Activated T-helper 2 cell treated with anti-CD3 and anti-CD28 coated beads, Interferon-gamma antibody, Interleukin-2, Interleukin-4, amounts not matched to agents 10 μg/mL and 5 μg/mL and 100 μg/mL, durations not matched to agents 14 hours and 24 hours and 36 hours (primary cell): ENCODE data around the gene TSPEAR. TPM values are rescaled to one million over a fixed set of nuclear protein-coding genes. Genes with fewer than 3 reads are reported as not detected.

ENCODE experiments used
- DNase-seq: peaks from one replicate; pipeline ENCODE4 v3.0.0; 2021; ENCODE audit warnings: low spot score
- H3K27ac Mint-ChIP-seq: one replicate; pipeline ENCODE4 v1.8.0; 2021; ENCODE audit warnings: mixed read lengths
- H3K27me3 Mint-ChIP-seq: one replicate; pipeline ENCODE4 v1.8.0; 2021; ENCODE audit warnings: low read depth, mixed read lengths
- H3K36me3 Mint-ChIP-seq: one replicate; pipeline ENCODE4 v1.8.0; 2021; ENCODE audit warnings: low read depth, mixed read lengths
- H3K4me1 Mint-ChIP-seq: one replicate; pipeline ENCODE4 v1.8.0; 2021; ENCODE audit warnings: low read depth, mixed read lengths
- H3K4me3 Mint-ChIP-seq: one replicate; pipeline ENCODE4 v1.8.0; 2021; ENCODE audit warnings: low read depth, mild to moderate bottlenecking, moderate library complexity, mixed read lengths
- H3K9me3 Mint-ChIP-seq: one replicate; pipeline ENCODE4 v1.8.0; 2021; ENCODE audit warnings: mixed read lengths
- intact Hi-C: fragments of 100-400 bp; cut with micrococcal nuclease; formaldehyde crosslinking; loops from one replicate; pipeline ENCODE4 v1.15.1; 2023
- total RNA-seq: library from RNA; stranded (reverse); gene quantifications from 2 replicates; pipeline ENCODE4 v1.2.3, GENCODE V29; 2022

Gene TSPEAR
- total RNA-seq, 1 donor from 2014 or later = not detected

DNA sequence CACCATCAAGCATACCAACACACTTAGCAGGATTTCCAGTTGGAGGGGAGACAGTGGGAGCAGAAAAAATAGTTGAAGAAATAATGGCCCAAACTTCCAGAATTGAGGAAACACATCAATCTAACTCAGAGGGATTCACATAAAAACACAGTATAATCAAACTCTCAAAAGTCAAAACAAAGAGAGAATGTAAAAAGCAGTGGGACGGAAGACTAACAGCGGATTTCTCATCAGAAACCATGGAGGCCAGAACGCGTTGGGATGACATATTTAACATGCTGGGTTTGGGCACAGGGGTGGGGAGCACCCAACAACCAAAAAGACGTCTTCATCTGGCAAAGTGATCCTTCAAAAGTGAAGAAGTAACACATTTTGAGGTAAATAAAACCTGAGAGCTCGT is 91.5 kb downstream of the TSPEAR start:
- Mint-ChIP-seq H3K27ac (no peak overlapping the region), H3K9me3 (peaks cover 53% of the 10 kb centered on the region), H3K4me3 (no peak overlapping the region), H3K27me3 (peaks cover 4% of the 10 kb centered on the region), H3K4me1 (peaks cover 8% of the 10 kb centered on the region), H3K36me3 (peaks cover 22% of the 10 kb centered on the region)
- intact Hi-C loops = no loop called here
- DNase-seq = no peak

DNA sequence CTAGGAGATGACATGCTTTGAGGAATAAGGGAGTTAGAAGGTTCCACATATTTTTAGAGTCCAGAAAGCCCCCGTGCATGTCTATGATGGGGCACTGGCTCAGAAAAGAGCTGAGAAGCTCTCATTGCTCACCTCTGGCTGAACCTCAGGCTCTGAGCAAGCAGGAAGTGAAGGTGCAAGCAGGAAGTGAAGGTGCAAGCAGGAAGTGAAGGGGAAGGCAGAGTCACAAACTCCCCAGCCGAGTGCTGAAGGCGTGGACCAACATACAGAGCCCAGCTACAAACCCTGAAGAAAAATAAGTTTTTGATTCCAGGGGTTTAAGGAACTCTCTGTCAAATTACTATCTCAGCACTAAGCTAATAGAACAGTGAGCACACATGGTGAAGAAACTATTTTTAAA is 92.5 kb downstream of the TSPEAR start:
- H3K36me3 Mint-ChIP-seq = peaks cover 22% of the 10 kb centered on the region
- H3K9me3 Mint-ChIP-seq = peaks cover 43% of the 10 kb centered on the region
- H3K27me3 Mint-ChIP-seq = peaks cover under 1% of the 10 kb centered on the region
- H3K4me3 Mint-ChIP-seq = peak overlapping the region; percentile 2
- peak; percentile 34 for DNase-seq
- peaks cover 8% of the 10 kb centered on the region for H3K4me1 Mint-ChIP-seq
- intact Hi-C loops = no loop called here
- H3K27ac Mint-ChIP-seq = peak overlapping the region; percentile 70

DNA sequence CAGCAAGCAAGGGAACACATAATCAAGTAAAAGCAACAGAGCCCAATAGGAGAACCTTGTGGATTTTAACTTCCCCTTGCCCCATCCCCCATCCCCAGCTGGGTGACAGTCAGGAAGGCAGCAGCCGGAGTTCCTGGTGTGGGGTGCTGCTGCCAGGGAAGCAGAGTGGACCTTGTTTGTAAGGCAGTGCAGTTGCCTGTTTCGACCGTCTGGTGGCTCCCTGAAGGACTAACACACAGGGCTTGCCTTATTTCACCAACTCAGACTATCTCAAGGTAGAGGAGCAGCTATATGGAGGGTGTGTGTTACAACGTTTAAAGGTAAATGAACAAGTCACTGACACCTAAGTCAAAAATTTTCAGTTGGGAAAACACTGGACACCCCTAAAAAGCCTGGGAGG is 92.9 kb downstream of the TSPEAR start:
- DNase-seq = no peak
- peaks cover 39% of the 10 kb centered on the region for H3K9me3 Mint-ChIP-seq
- peak overlapping the region; percentile 70 for H3K27ac Mint-ChIP-seq
- no peak overlapping the region for H3K4me3 Mint-ChIP-seq
- intact Hi-C loops = no loop called here
- H3K4me1 Mint-ChIP-seq = peaks cover 8% of the 10 kb centered on the region
- no peaks in the 10 kb centered on the region for H3K27me3 Mint-ChIP-seq
- H3K36me3 Mint-ChIP-seq = peaks cover 22% of the 10 kb centered on the region

DNA sequence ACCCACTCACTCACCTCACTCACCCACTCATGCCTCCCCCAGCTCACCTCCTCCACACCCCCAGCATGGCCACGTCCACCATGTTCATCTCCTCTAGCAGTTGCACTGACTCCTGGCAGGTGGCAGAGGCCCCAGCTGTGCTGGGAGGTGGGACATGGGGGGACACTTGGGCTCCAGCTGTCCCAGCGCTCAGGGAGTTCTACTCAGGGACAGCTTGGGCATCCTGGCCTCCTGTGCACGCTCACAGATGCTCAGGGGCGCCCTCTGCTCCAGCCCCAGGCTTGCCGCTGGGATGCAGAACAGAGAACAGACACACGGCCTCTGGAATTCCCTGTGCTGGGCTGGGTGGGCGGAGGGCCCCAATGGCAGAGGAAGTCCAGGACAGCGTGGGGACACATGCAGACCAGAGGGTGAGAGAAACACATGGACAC is 94.3 kb downstream of the TSPEAR start:
- DNase-seq = no peak
- peaks cover 22% of the 10 kb centered on the region for H3K36me3 Mint-ChIP-seq
- peaks cover 8% of the 10 kb centered on the region for H3K4me1 Mint-ChIP-seq
- no peak overlapping the region for H3K27ac Mint-ChIP-seq
- no peaks in the 10 kb centered on the region for H3K27me3 Mint-ChIP-seq
- H3K4me3 Mint-ChIP-seq = no peak overlapping the region
- H3K9me3 Mint-ChIP-seq = peaks cover 30% of the 10 kb centered on the region
- intact Hi-C loops = no loop called here

DNA sequence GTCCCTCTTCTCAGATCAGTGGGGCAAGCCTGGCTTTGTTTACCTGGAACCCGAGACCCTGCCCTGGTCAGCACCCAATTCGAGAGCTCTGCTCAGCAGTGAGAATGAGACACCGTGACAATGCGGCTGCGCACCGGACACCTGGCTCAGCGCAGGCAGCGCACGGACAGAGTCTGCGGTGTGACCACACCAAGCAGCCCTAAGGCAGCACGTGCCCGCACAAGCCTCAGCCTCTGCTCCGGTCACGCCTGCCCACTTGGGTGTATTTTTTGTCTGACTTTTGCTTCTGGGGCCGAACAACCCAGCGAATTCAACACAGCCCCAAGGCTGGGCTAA is 94.8 kb downstream of the TSPEAR start:
- Mint-ChIP-seq H3K4me1 (peaks cover 8% of the 10 kb centered on the region), H3K27me3 (no peaks in the 10 kb centered on the region), H3K9me3 (peaks cover 31% of the 10 kb centered on the region), H3K36me3 (peaks cover 22% of the 10 kb centered on the region), H3K27ac (no peak overlapping the region), H3K4me3 (no peak overlapping the region)
- intact Hi-C loops = no loop called here
- DNase-seq = no peak

DNA sequence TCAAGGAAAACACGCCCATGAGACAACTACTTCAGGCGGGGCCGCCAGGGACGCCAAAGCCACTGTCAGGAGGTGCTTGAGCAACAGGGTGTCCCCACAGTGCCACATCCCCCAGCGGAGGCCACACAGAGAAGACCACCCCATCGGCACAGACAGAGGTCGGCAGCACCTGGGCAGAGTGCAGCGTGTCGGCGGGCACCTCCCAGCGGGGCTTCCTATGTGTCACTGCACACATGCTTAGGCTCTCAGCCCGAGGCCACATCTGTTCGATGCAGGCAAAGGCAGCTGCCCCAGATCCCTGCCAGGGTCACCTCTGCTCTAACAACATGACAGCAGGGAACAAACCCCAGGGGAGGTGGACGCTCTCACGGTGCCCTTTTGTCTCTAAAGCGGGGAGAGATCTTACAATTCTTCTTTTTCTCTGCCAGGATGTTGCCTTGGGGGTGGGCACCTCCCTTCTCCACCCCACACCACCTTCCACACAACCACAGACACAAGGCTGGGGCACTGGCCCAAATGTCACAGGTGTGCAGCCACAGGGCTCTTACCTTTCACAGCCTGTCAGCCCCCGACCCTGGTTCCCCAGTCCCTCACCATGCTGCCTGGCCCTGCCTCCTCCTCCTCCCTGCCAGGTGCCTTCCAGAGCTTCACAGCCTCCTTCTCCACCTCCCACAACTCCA is 95.3 kb downstream of the TSPEAR start:
- DNase-seq = no peak
- Mint-ChIP-seq H3K27me3 (no peaks in the 10 kb centered on the region), H3K27ac (no peak overlapping the region), H3K4me1 (peaks cover 8% of the 10 kb centered on the region), H3K9me3 (peaks cover 36% of the 10 kb centered on the region), H3K36me3 (peaks cover 22% of the 10 kb centered on the region), H3K4me3 (no peak overlapping the region)
- intact Hi-C loops = no loop called here

DNA sequence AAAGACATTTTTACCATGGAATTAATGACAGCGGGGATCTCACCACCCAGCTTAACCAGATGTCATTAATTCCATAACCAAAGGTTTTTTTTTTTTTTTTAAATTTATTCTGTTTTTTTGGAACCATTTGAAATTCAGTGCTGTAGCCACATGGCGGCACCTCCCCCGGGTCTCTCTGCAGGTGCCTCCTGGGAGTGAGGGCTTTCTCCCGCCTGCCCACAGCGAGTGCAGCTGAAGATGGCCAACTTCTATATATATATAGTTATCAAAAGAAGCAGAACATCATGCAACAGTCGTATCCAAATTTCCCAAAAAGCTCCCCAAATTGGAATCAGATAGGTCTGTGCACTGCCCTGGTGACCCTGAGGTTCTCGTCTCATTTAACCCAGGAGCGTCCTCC is 95.9 kb downstream of the TSPEAR start:
- Mint-ChIP-seq H3K36me3 (peaks cover 17% of the 10 kb centered on the region), H3K4me3 (no peak overlapping the region), H3K27me3 (no peaks in the 10 kb centered on the region), H3K4me1 (peaks cover 8% of the 10 kb centered on the region), H3K27ac (no peak overlapping the region), H3K9me3 (peaks cover 37% of the 10 kb centered on the region)
- DNase-seq = no peak
- intact Hi-C loops = no loop called here

DNA sequence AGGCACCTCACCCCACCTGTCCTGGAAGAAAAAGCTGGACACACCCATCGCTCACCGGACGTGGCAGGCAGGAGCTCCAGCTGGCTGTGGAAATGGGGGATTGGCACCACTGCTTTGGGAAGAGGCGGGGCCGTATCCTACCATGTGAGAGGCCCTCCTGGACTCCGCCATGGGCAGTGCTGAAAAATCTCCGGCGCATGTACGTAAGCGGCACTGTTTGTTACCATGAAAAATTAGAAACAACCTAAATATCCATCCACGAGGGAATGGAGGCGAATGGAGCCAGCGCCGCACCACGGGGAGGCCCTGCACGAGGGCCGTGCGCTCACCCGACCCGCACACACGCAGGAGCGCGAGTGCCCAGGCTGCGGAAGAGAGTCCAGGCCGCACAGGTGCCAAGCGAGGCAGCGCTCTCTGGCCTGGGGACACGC is 96.4 kb downstream of the TSPEAR start:
- Mint-ChIP-seq H3K27me3 (no peaks in the 10 kb centered on the region), H3K27ac (no peak overlapping the region), H3K4me3 (no peak overlapping the region), H3K4me1 (peaks cover 8% of the 10 kb centered on the region), H3K36me3 (peaks cover 14% of the 10 kb centered on the region), H3K9me3 (peaks cover 37% of the 10 kb centered on the region)
- intact Hi-C loops = no loop called here
- DNase-seq = no peak

DNA sequence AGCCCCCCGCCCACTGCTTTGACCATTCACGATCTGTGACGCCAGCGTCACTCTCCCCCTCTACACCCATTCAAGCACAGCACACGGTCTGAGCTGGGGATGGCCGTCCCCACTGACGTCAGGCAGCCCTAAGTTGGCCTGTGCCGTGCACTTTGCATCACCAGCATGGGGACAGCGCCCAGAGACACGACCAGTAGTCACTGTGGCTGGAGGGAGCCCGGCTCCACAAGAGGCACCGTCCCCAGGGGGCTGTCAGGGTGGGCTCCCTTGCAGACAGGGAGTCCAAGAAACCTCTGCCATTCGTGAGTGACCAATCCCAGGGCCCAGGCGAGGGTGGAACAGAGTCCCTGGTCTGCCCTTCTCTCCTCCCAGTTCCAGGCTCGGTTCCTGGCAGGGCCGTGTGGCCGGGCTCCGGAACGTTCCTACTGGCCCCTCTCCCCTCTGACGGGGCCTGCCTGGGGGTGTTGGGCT is 97.2 kb downstream of the TSPEAR start:
- Mint-ChIP-seq H3K4me1 (peaks cover 7% of the 10 kb centered on the region), H3K27ac (no peak overlapping the region), H3K36me3 (peaks cover 6% of the 10 kb centered on the region), H3K4me3 (no peak overlapping the region), H3K27me3 (no peaks in the 10 kb centered on the region), H3K9me3 (peaks cover 37% of the 10 kb centered on the region)
- DNase-seq = no peak
- intact Hi-C loops = no loop called here

DNA sequence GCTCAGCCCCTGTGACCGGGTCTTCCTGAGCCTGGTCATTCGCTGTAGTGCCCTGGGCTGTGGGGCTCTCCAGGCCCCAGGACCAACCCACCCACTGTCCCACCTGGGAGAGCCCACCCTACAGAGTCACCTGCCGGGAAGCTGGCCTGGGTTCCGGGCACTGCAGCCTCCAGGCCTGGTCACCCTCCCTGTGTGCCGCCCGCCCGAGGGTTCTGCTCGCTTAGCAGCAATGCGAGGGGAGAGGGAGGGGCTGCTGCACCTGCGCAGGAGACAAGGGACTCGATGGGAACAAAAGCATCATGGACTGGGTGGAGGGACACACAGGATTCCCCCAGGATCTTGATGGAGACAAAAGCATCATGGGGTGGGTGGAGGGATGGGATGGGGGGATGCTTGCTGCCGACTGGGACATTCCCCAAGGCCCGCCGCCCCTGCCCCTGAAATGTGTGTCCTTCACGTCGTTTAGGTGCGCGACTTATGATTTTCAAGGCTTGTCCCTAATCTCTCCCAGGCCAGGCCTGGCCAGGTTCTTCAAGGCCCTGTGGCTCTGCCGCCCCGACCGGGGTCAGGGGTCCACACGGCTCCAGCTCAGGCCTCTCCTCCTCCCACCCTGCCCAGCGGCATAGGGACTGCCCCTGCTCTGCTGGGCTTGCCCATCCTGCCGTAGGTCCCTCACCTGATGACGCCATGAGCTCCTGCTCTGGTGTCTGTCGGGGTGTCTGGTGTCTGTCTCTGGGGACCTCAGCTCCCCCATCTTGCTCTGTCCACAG is 97.8 kb downstream of the TSPEAR start:
- no peaks in the 10 kb centered on the region for H3K27me3 Mint-ChIP-seq

DNA sequence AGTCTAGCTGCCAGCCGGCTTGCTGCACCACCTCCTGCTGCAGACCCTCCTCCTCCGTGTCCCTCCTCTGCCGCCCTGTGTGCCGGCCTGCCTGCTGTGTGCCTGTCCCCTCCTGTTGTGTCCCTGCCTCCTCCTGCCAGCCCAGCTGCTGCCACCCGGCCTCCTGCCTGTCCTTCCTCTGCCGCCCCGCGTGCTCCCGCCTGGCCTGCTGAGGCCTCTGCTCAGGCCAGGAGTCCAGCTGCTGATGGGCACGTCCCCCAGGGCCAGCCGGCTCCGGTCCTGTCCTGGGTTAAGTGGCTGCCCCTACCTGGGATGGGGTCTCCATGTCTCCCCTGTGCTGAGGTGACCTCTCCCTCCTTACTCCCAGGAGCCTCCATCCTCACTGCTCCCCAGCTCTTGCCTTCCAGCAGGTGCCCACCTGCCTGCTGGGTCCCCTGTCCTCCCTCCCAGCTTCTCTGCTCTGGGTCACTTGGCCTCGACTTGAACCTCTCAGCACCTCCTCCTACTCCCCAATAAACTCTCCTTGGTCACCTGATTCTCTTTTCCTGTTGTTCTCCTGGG is 98.6 kb downstream of the TSPEAR start:
- Mint-ChIP-seq H3K27me3 (no peaks in the 10 kb centered on the region), H3K36me3 (no peaks in the 10 kb centered on the region), H3K9me3 (peaks cover 34% of the 10 kb centered on the region), H3K4me1 (no peaks in the 10 kb centered on the region), H3K4me3 (no peak overlapping the region), H3K27ac (no peak overlapping the region)
- intact Hi-C loops = no loop called here
- DNase-seq = no peak

More for the DNA sequence above, 97.8 kb downstream of the TSPEAR start:
- H3K36me3 Mint-ChIP-seq = no peaks in the 10 kb centered on the region
- DNase-seq = no peak
- H3K4me3 Mint-ChIP-seq = no peak overlapping the region
- peaks cover under 1% of the 10 kb centered on the region for H3K4me1 Mint-ChIP-seq
- peaks cover 36% of the 10 kb centered on the region for H3K9me3 Mint-ChIP-seq
- no peak overlapping the region for H3K27ac Mint-ChIP-seq
- intact Hi-C loops = no loop called here

DNA sequence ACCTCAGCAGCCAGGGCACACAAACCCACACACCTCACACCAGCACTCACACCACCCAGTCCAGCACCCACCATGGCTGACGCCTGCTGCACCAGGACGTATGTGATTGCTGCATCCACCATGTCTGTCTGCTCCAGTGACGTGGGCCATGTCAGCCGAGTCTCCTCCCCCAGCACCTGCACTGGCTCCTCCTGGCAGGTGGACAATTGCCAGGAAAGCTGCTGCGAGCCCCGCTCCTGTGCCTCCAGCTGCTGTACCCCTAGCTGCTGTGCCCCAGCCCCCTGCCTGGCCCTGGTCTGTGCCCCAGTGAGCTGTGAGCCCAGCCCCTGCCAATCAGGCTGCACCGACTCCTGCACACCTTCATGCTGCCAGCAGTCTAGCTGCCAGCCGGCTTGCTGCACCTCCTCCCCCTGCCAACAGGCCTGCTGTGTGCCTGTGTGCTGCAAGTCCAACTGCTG is 99.3 kb downstream of the TSPEAR start, which contains the start of gene KRTAP10-8:
TSS of gene KRTAP10-8 (plus strand) at position 51 of the 458 bp plus-strand sequence. CDS start at position 73, 22 bp downstream.
- Mint-ChIP-seq H3K27me3 (no peaks in the 10 kb centered on the region), H3K4me1 (no peaks in the 10 kb centered on the region), H3K4me3 (no peak within 1 kb of the TSS)

DNA sequence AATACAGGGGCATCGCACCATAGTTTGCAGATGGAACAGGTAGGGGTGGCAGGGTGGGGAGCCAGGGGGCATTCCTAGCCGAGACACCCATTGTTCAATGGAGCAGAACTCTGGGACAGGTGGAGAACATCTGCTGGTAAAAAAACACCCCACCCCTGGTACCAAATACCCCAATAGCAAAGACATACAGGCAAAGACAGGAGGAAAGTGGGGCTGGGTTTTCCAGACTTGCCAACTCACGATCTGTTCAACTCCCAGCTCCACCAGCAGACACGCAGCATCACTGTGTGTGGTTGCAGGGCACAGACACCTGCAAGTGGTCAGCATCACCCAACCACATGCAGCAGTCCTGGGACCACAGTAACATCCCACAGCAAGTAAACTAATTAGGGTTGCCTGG is 99.8 kb downstream of the TSPEAR start:
- peaks cover 1% of the 10 kb centered on the region for H3K27me3 Mint-ChIP-seq
- H3K27ac Mint-ChIP-seq = no peak overlapping the region
- intact Hi-C loops = no loop called here
- H3K36me3 Mint-ChIP-seq = no peaks in the 10 kb centered on the region
- DNase-seq = no peak
- peaks cover 35% of the 10 kb centered on the region for H3K9me3 Mint-ChIP-seq
- no peaks in the 10 kb centered on the region for H3K4me1 Mint-ChIP-seq
- no peak overlapping the region for H3K4me3 Mint-ChIP-seq

More for the DNA sequence above, 99.3 kb downstream of the TSPEAR start, which contains the start of gene KRTAP10-8:
- H3K36me3 Mint-ChIP-seq = no peaks in the 10 kb centered on the region
- H3K27ac Mint-ChIP-seq = no peak within 1 kb of the TSS
- peaks cover 34% of the 10 kb centered on the region for H3K9me3 Mint-ChIP-seq
- intact Hi-C loops = no loop called here
- DNase-seq = no peak
